ENCODE results near the gene SH3GL2. TPM values are rescaled to one million over a fixed set of nuclear protein-coding genes. Genes with fewer than 3 reads are reported as not detected.

The SH3GL2 gene
- total RNA-seq, 1 donor from 2014 or later, result 0.51 TPM

DNA sequence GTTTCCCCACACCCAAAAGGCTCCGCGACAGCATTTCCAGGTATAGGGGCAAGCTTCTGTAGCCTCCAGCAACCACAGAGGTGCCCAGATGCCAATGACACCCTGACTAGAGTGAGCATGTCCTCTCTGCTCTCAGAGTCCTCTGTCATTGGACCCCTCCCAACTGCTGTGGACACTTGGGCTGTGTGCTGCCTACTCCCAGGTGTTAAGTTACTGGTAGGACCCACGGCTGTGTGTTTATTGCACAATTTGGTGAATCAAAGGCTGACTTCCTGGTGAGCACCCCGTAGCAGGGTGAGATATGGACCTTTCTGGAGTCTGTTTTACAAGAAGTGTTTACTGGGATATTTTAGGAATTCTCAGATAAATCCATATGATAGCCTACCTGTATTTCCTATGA, 36.0 kb downstream of the SH3GL2 start:
- Mint-ChIP-seq H3K9me3 (no peaks in the 10 kb centered on the region), H3K27me3 (ENCODE audit: low read depth) (peaks cover 36% of the 10 kb centered on the region), H3K4me1 (no peaks in the 10 kb centered on the region), H3K4me3 (no peak overlapping the region), H3K27ac (no peak overlapping the region), H3K36me3 (no peaks in the 10 kb centered on the region)
- TF ChIP-seq, protein P1, sequence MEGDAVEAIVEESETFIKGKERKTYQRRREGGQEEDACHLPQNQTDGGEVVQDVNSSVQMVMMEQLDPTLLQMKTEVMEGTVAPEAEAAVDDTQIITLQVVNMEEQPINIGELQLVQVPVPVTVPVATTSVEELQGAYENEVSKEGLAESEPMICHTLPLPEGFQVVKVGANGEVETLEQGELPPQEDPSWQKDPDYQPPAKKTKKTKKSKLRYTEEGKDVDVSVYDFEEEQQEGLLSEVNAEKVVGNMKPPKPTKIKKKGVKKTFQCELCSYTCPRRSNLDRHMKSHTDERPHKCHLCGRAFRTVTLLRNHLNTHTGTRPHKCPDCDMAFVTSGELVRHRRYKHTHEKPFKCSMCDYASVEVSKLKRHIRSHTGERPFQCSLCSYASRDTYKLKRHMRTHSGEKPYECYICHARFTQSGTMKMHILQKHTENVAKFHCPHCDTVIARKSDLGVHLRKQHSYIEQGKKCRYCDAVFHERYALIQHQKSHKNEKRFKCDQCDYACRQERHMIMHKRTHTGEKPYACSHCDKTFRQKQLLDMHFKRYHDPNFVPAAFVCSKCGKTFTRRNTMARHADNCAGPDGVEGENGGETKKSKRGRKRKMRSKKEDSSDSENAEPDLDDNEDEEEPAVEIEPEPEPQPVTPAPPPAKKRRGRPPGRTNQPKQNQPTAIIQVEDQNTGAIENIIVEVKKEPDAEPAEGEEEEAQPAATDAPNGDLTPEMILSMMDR (IDR thresholded peaks at IDR 0.05; ENCODE audit: unreplicated experiment), result no peak
- DNase-seq (ENCODE audit: low spot score in 2 of 2, unreplicated experiment in 2 of 2), result no peak

DNA sequence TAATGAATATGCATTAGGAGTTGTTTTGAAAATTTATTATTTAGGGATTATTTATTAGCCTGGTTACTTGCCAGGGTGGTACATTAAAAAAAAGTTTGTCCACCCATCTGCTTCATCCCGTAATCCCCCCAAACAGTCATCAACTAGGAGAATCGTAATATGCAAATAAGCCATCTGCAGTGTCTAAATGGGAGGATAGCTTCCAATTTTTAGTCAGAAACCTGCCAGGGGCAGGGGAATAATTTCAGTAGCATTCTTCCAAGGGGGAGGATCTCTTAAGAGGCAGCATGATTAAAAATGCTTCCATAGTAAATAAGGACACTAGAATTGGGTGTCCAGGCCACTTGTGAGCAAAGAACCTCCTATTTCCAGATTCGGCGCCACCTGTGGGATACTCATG, 43.3 kb downstream of the SH3GL2 start:
- TF ChIP-seq, protein P1 (IDR thresholded peaks at IDR 0.05; ENCODE audit: unreplicated experiment), result no peak
- Mint-ChIP-seq H3K27me3 (ENCODE audit: low read depth) (peaks cover 24% of the 10 kb centered on the region), H3K9me3 (no peaks in the 10 kb centered on the region), H3K27ac (no peak overlapping the region), H3K4me1 (peaks cover 1% of the 10 kb centered on the region), H3K4me3 (no peak overlapping the region), H3K36me3 (no peaks in the 10 kb centered on the region)
- DNase-seq (ENCODE audit: low spot score in 2 of 2, unreplicated experiment in 2 of 2), result no peak

DNA sequence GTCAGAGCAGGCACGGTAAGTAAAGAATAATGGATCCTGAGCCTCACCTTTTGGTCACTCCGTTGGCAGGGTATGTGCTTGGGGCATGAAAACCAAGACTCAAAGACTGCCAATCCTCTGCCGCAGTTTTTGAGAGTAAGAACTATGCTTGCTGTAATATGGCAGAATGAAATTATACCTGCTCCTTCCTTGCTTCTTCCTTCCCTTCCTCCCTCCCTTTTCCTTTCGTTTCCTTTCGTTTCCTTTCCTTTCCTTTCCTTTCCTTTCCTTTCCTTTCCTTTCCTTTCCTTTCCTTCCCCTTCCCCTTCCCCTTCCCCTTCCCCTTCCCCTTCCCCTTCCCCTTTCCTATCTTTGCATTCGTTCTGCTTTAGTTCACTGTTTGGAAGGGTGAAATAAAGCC, 43.9 kb downstream of the SH3GL2 start:
- no peak overlapping the region for H3K4me3 Mint-ChIP-seq
- peaks cover 1% of the 10 kb centered on the region for H3K4me1 Mint-ChIP-seq
- no peaks in the 10 kb centered on the region for H3K36me3 Mint-ChIP-seq
- peaks cover 21% of the 10 kb centered on the region for H3K27me3 Mint-ChIP-seq (ENCODE audit: low read depth)
- no peak for DNase-seq (ENCODE audit: low spot score in 2 of 2, unreplicated experiment in 2 of 2)
- TF ChIP-seq, protein P1 (IDR thresholded peaks at IDR 0.05; ENCODE audit: unreplicated experiment), result no peak
- H3K27ac Mint-ChIP-seq, result no peak overlapping the region
- H3K9me3 Mint-ChIP-seq, result no peaks in the 10 kb centered on the region

DNA sequence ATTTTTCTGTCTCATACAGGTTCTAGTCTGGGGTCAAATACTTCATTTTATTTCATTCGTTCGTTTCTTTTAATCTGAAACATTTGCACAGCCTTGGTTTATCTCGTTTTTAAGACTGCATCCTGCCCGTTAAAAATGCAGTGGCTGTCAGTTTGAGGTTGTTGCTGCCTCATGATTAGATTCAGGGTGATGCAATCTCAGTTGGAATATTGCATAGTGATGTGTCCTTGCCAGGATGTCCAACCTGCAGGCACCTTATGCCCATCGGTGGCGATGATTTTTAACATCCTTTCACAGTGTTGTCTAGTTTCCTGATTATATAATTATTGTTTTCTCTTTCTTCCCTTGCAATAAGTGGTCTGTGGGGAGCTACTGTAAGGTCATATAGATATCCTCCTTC, 45.1 kb downstream of the SH3GL2 start:
- H3K9me3 Mint-ChIP-seq, result no peaks in the 10 kb centered on the region
- no peak overlapping the region for H3K4me3 Mint-ChIP-seq
- peaks cover 15% of the 10 kb centered on the region for H3K27me3 Mint-ChIP-seq (ENCODE audit: low read depth)
- no peak for DNase-seq (ENCODE audit: low spot score in 2 of 2, unreplicated experiment in 2 of 2)
- peaks cover 1% of the 10 kb centered on the region for H3K4me1 Mint-ChIP-seq
- no peaks in the 10 kb centered on the region for H3K36me3 Mint-ChIP-seq
- TF ChIP-seq, protein P1 (IDR thresholded peaks at IDR 0.05; ENCODE audit: unreplicated experiment), result no peak
- no peak overlapping the region for H3K27ac Mint-ChIP-seq

DNA sequence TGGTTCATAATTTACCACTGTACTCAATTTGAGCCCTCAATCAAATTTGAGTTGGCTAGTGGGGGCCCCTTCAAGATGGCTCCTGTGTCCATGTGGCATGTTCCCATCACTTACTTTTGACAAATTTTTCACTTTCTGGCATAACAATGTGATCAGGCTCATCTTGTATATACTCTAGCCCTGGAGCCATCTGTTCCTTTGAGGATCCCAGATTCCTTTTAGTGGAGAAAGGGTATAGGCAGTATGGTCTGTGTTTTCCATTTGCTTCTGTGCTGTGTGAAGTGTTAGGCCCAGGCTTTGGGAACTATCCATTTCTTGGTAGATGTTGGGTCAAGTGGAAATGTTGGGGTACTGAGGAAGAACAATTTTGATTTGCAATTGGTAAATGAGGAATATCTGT, 45.7 kb downstream of the SH3GL2 start:
- Mint-ChIP-seq H3K27ac (no peak overlapping the region), H3K4me1 (peaks cover 1% of the 10 kb centered on the region), H3K4me3 (no peak overlapping the region), H3K9me3 (no peaks in the 10 kb centered on the region), H3K27me3 (ENCODE audit: low read depth) (peaks cover 15% of the 10 kb centered on the region), H3K36me3 (no peaks in the 10 kb centered on the region)
- DNase-seq (ENCODE audit: low spot score in 2 of 2, unreplicated experiment in 2 of 2), result no peak
- TF ChIP-seq, protein P1 (IDR thresholded peaks at IDR 0.05; ENCODE audit: unreplicated experiment), result no peak

Data from mesothelial cell of epicardium (in vitro differentiated cells).